IMR-90 (cell line): ENCODE data around the gene RPL18. TPM values are rescaled to one million over a fixed set of nuclear protein-coding genes. Genes with fewer than 3 reads are reported as not detected.

Experiments used
- ATAC-seq: fragments of 200-7000 bp; cut with Tn5 transposase; 2 replicates; pipeline ENCODE4 v1.9.1; 2020; ENCODE audit warnings: low read depth, mild to moderate bottlenecking, moderate library complexity
- BruUV-seq: library from RNA; stranded (reverse); fragments of 400-500 nt; replicated peaks from 2 replicates; lab custom pipeline; 2021; lab: Mats Ljungman, UMichigan
- CTCF ChIA-PET: fragments of 300-600 bp; formaldehyde crosslinking; extraction: SDS; loops from one replicate; lab custom pipeline; 2021; ENCODE audit warnings: antibody characterized with exemption; lab: Yijun Ruan, JAX
- POLR2A ChIA-PET: fragments of 300-600 bp; sonication (Branson Sonifier 250); formaldehyde crosslinking; loops from one replicate; lab custom pipeline; 2022; ENCODE audit warnings: antibody characterized with exemption; ENCODE audit not compliant: unreplicated experiment; lab: Charles Lee
- DNase-seq: peaks from one replicate; pipeline ENCODE4 v3.0.0; 2013
- H2AFZ ChIP-seq: replicated peaks from 2 replicates; pipeline ENCODE3; 2013; ENCODE audit warnings: low read length, mild to moderate bottlenecking; ENCODE audit not compliant: poor library complexity
- H2AK5ac ChIP-seq: 2 replicates; pipeline ENCODE4 v1.6.1; 2013; ENCODE audit warnings: low read depth, low read length, inconsistent platforms
- H2AK9ac ChIP-seq: replicated peaks from 2 replicates; pipeline ENCODE3; 2013; ENCODE audit warnings: mild to moderate bottlenecking, low read depth, low read length, moderate library complexity; ENCODE audit not compliant: poor library complexity
- H2BK120ac ChIP-seq: 2 replicates; pipeline ENCODE4 v1.6.1; 2013; ENCODE audit warnings: low read depth, low read length, inconsistent platforms
- H2BK15ac ChIP-seq: 3 replicates; pipeline ENCODE4 v1.6.1; 2013; ENCODE audit warnings: low read depth, low read length, inconsistent platforms
- H2BK20ac ChIP-seq: 2 replicates; pipeline ENCODE4 v1.6.1; 2013; ENCODE audit warnings: low read depth, mild to moderate bottlenecking, inconsistent platforms, low read length, moderate library complexity
- H2BK5ac ChIP-seq: 2 replicates; pipeline ENCODE4 v1.6.1; 2013; ENCODE audit warnings: mild to moderate bottlenecking, low read depth, low read length, inconsistent platforms; ENCODE audit not compliant: poor library complexity, severe bottlenecking
- H3K14ac ChIP-seq: replicated peaks from 2 replicates; pipeline ENCODE4 v1.6.1; 2013; ENCODE audit warnings: low read depth, low read length, inconsistent platforms
- H3K18ac ChIP-seq: 2 replicates; pipeline ENCODE4 v1.6.1; 2013; ENCODE audit warnings: low read depth, low read length, control low read depth
- H3K23ac ChIP-seq: 2 replicates; pipeline ENCODE4 v1.6.1; 2013; ENCODE audit warnings: low read depth, low read length, inconsistent platforms
- H3K27ac ChIP-seq: 2 replicates; pipeline ENCODE4 v1.5.1; 2013; ENCODE audit warnings: mild to moderate bottlenecking, control low read depth, low read length; ENCODE audit not compliant: insufficient read depth
- H3K27me3 ChIP-seq: 2 replicates; pipeline ENCODE4 v1.6.1; 2013; ENCODE audit warnings: low read length; ENCODE audit not compliant: control insufficient read depth, insufficient read depth
- H3K36me3 ChIP-seq: 2 replicates; pipeline ENCODE4 v1.6.1; 2013; ENCODE audit warnings: low read length, mixed read lengths; ENCODE audit not compliant: control insufficient read depth, insufficient read depth
- H3K4ac ChIP-seq: 2 replicates; pipeline ENCODE4 v1.6.1; 2013; ENCODE audit warnings: low read depth, low read length, inconsistent platforms
- H3K4me1 ChIP-seq: 2 replicates; pipeline ENCODE4 v1.6.1; 2013; ENCODE audit warnings: low read length, mixed read lengths; ENCODE audit not compliant: control insufficient read depth, insufficient read depth
- H3K4me2 ChIP-seq: 2 replicates; pipeline ENCODE4 v1.6.1; 2013; ENCODE audit warnings: low read depth, mild to moderate bottlenecking, control low read depth, low read length, moderate library complexity
- H3K4me3 ChIP-seq: 2 replicates; pipeline ENCODE4 v1.5.1; 2013; ENCODE audit warnings: low read depth, mild to moderate bottlenecking, control low read depth, low read length, moderate library complexity; ENCODE audit not compliant: insufficient read depth
- H3K56ac ChIP-seq: 2 replicates; pipeline ENCODE4 v1.6.1; 2013; ENCODE audit warnings: low read length, inconsistent platforms; ENCODE audit not compliant: insufficient read depth; ENCODE audit errors: extremely low read depth
- H3K79me1 ChIP-seq, 2 experiments: 2 replicates each; pipeline ENCODE4 v1.6.1; 2013; ENCODE audit warnings: low read length in 2 of 2, inconsistent platforms in 1 of 2, low read depth in 1 of 2
- H3K9ac ChIP-seq: 2 replicates; pipeline ENCODE4 v1.6.1; 2013; ENCODE audit warnings: low read depth, low read length, control low read depth
- H3K9me1 ChIP-seq: 2 replicates; pipeline ENCODE4 v1.6.1; 2013; ENCODE audit warnings: low read length, inconsistent platforms; ENCODE audit not compliant: insufficient read depth
- H3K9me3 ChIP-seq: 2 replicates; pipeline ENCODE4 v1.6.1; 2013; ENCODE audit warnings: low read length; ENCODE audit not compliant: control insufficient read depth, insufficient read depth
- H4K20me1 ChIP-seq: 2 replicates; pipeline ENCODE4 v1.6.1; 2013; ENCODE audit warnings: low read length, inconsistent platforms; ENCODE audit not compliant: insufficient read depth
- H4K5ac ChIP-seq: 2 replicates; pipeline ENCODE4 v1.6.1; 2013; ENCODE audit warnings: mild to moderate bottlenecking, low read depth, low read length, control low read depth
- H4K8ac ChIP-seq, 2 experiments: 2 replicates each; pipeline ENCODE4 v1.6.1; 2013; ENCODE audit warnings: low read depth in 2 of 2, low read length in 2 of 2, control low read depth in 1 of 2, inconsistent platforms in 1 of 2
- H4K91ac ChIP-seq: 2 replicates; pipeline ENCODE4 v1.6.1; 2013; ENCODE audit warnings: low read depth, low read length, inconsistent platforms; ENCODE audit not compliant: insufficient read depth
- BHLHE40 ChIP-seq: fragments of 150-350 bp; IDR thresholded peaks from 2 replicates; pipeline ENCODE4 v1.6.1; 2016; ENCODE audit warnings: mild to moderate bottlenecking, low read depth, low read length
- CEBPB ChIP-seq: IDR thresholded peaks from 2 replicates; pipeline ENCODE4 v1.6.1; 2012; ENCODE audit warnings: low read depth, low read length, improper control_type of control experiment
- CHD1 ChIP-seq: IDR thresholded peaks from 2 replicates; pipeline ENCODE4 v1.6.1; 2012; ENCODE audit warnings: low read depth, low read length, improper control_type of control experiment
- CTCF ChIP-seq: conservative IDR thresholded peaks from 2 replicates; pipeline ENCODE4 v1.5.1; 2012; ENCODE audit warnings: mild to moderate bottlenecking, low read depth, low read length, improper control_type of control experiment
- ELK1 ChIP-seq: fragments of 150-350 bp; IDR thresholded peaks from 2 replicates; pipeline ENCODE4 v1.6.1; 2016; ENCODE audit warnings: low read depth, mild to moderate bottlenecking, low read length, moderate library complexity, borderline replicate concordance
- FOS ChIP-seq: fragments of 150-350 bp; IDR thresholded peaks from 2 replicates; pipeline ENCODE4 v1.6.1; 2016; ENCODE audit warnings: low read depth, low read length
- MAFK ChIP-seq: IDR thresholded peaks from 2 replicates; pipeline ENCODE4 v1.6.1; 2012; ENCODE audit warnings: low read depth, low read length, improper control_type of control experiment
- MAZ ChIP-seq: IDR thresholded peaks from 2 replicates; pipeline ENCODE4 v1.6.1; 2012; ENCODE audit warnings: low read depth, mild to moderate bottlenecking, low read length, improper control_type of control experiment, moderate library complexity, borderline replicate concordance
- MXI1 ChIP-seq: IDR thresholded peaks from 2 replicates; pipeline ENCODE4 v1.6.1; 2012; ENCODE audit warnings: low read depth, mild to moderate bottlenecking, low read length, moderate library complexity, borderline replicate concordance
- NFE2L2 ChIP-seq: fragments of 150-350 bp; IDR thresholded peaks from 2 replicates; pipeline ENCODE4 v1.6.1; 2016; ENCODE audit warnings: low read depth, mild to moderate bottlenecking, low read length
- POLR2A ChIP-seq: IDR thresholded peaks from 2 replicates; pipeline ENCODE4 v1.6.1; 2012; ENCODE audit warnings: mild to moderate bottlenecking, low read depth, low read length
- RAD21 ChIP-seq: IDR thresholded peaks from 2 replicates; pipeline ENCODE4 v1.6.1; 2012; ENCODE audit warnings: low read length, improper control_type of control experiment
- RCOR1 ChIP-seq: IDR thresholded peaks from 2 replicates; pipeline ENCODE4 v1.6.1; 2012; ENCODE audit warnings: mild to moderate bottlenecking, low read length, improper control_type of control experiment; ENCODE audit not compliant: insufficient replicate concordance
- RFX5 ChIP-seq: IDR thresholded peaks from 2 replicates; pipeline ENCODE4 v1.8.0; 2012; ENCODE audit warnings: low read depth, mild to moderate bottlenecking, low read length, moderate library complexity
- SMC3 ChIP-seq: fragments of 150-350 bp; IDR thresholded peaks from 2 replicates; pipeline ENCODE4 v1.6.1; 2016; ENCODE audit warnings: low read depth, mild to moderate bottlenecking, antibody characterized with exemption, low read length, moderate library complexity
- WGBS, 2 experiments: methylation state at CpG; one replicate each; pipeline versions ENCODE4 v1.1.5 to v1.1.7; 2013; ENCODE audit warnings: missing lambda C conversion rate in 2 of 2; ENCODE audit not compliant: insufficient read length in 1 of 2; ENCODE audit errors: extremely low coverage in 2 of 2; 5-methylcytosine and 5-hydroxymethylcytosine counted together
- dilution Hi-C: fragments of 300-500 bp; cut with HindIII; formaldehyde crosslinking; loops from one replicate; pipeline ENCODE4 v1.14.3; 2018; ENCODE audit warnings: low sequenced_read_pairs; ENCODE audit not compliant: unreplicated experiment
- in situ Hi-C: fragments of 300-500 bp; cut with MboI; formaldehyde crosslinking; loops from 3 replicates; pipeline ENCODE4 v1.14.3; 2019; ENCODE audit warnings: low sequenced_read_pairs, inconsistent platforms, mixed read lengths
- intact Hi-C: fragments of 100-400 bp; cut with micrococcal nuclease; formaldehyde crosslinking; loops from 2 replicates; pipeline ENCODE4 v1.10.0; 2022
- polyA plus RNA-seq, 3 experiments: library from polyadenylated mRNA; depleted of rRNA; stranded (reverse); fragments of >200 nt; gene quantifications; 2 replicates each; pipeline ENCODE4 v1.2.3, GENCODE V29; 2012; ENCODE audit warnings: low replicate concordance in 1 of 3
- total RNA-seq: library from RNA; depleted of rRNA; stranded (reverse); fragments of >200 nt; gene quantifications from 2 replicates; pipeline ENCODE4 v1.2.3, GENCODE V29; 2012
- TF ChIP-seq, protein P1 (sequence below): fragments of 150-350 bp; IDR thresholded peaks from 2 replicates; pipeline ENCODE4 v1.6.1; 2017; ENCODE audit warnings: mild to moderate bottlenecking, antibody characterized with exemption, low read length, low read depth

RPL18 gene
- total and polyA plus RNA-seq, 2 of the 4 experiments (the other 2 are of a cell fraction): 1,909 to 2,254 TPM

- Histone ChIP-seq H2BK20ac (no peak overlapping the region), H4K8ac (no peak overlapping the region), H2AFZ (no peak overlapping the region), H3K9ac (no peak overlapping the region), H3K23ac (no peak overlapping the region), H3K27ac (no peak overlapping the region), H3K9me3 (no peaks in the 10 kb centered on the region), H3K27me3 (no peaks in the 10 kb centered on the region), H4K20me1 (no peaks in the 10 kb centered on the region), H3K4ac (no peak overlapping the region), H3K56ac (no peak overlapping the region), H3K4me2 (no peak overlapping the region), H2BK5ac (no peak overlapping the region), H3K4me3 (no peak overlapping the region), H2BK120ac (no peak overlapping the region), H3K18ac (no peak overlapping the region), H4K91ac (no peak overlapping the region), H2AK9ac (no peak overlapping the region), H3K4me1 (peaks cover 21% of the 10 kb centered on the region), H3K9me1 (peaks cover 4% of the 10 kb centered on the region; the same call in 1 of the 2 replicates), H2BK15ac (no peak overlapping the region), H4K5ac (no peak overlapping the region), H2AK5ac (no peak overlapping the region), H3K14ac (no peak overlapping the region), H3K36me3 (peaks cover 6% of the 10 kb centered on the region; the same call in 1 of the 2 replicates), H3K79me1 (peaks cover 4 to 23% of the 10 kb centered on the region in 2 experiments; a peak in 3 of 4 replicates)
- ChIA-PET POLR2A (no interaction called here), CTCF (no interaction called here)
- no CpG with 5 or more reads among the region's 6 CpGs for WGBS, 2 experiments
- ATAC-seq: no peak
- dilution Hi-C loops: no loop called here
- no peak for DNase-seq
- TF ChIP-seq, protein P1, sequence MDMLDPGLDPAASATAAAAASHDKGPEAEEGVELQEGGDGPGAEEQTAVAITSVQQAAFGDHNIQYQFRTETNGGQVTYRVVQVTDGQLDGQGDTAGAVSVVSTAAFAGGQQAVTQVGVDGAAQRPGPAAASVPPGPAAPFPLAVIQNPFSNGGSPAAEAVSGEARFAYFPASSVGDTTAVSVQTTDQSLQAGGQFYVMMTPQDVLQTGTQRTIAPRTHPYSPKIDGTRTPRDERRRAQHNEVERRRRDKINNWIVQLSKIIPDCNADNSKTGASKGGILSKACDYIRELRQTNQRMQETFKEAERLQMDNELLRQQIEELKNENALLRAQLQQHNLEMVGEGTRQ: no peak
- TF ChIP-seq RAD21: no peak
- no peak for TF ChIP-seq RFX5
- TF ChIP-seq CTCF: no peak
- no peak for TF ChIP-seq RCOR1
- no peak for TF ChIP-seq MAFK
- TF ChIP-seq MAZ: no peak
- no peak for TF ChIP-seq CEBPB
- TF ChIP-seq CHD1: no peak
- no peak for TF ChIP-seq ELK1
- no peak for TF ChIP-seq NFE2L2
- no peak for TF ChIP-seq BHLHE40
- no peak for TF ChIP-seq MXI1
- no peak for TF ChIP-seq POLR2A
- TF ChIP-seq SMC3: no peak
- no peak for TF ChIP-seq FOS
- BruUV-seq: no TSS peak
- intact Hi-C loops: no loop called here
- in situ Hi-C loops: no loop called here
Observed at GRCh38 chr19:48627201-48627864, 8.4 kb upstream of the RPL18 start.
